LNCaP clone FGC (cell line): ENCODE data around the gene EXOC2.

Source experiments
- DNase-seq: peaks from one replicate; pipeline ENCODE4 v3.0.0-alpha.2; 2011; ENCODE audit warnings: low read depth
- H3K4me3 ChIP-seq: 2 replicates; pipeline ENCODE4 v1.5.1; 2011; ENCODE audit warnings: mild to moderate bottlenecking, low read depth, low read length, control low read depth
- CTCF ChIP-seq: IDR thresholded peaks from 2 replicates; pipeline ENCODE4 v1.5.1; 2012; ENCODE audit warnings: mild to moderate bottlenecking; ENCODE audit not compliant: control insufficient read depth, insufficient read depth; ENCODE audit errors: extremely low read depth

Gene EXOC2

DNA sequence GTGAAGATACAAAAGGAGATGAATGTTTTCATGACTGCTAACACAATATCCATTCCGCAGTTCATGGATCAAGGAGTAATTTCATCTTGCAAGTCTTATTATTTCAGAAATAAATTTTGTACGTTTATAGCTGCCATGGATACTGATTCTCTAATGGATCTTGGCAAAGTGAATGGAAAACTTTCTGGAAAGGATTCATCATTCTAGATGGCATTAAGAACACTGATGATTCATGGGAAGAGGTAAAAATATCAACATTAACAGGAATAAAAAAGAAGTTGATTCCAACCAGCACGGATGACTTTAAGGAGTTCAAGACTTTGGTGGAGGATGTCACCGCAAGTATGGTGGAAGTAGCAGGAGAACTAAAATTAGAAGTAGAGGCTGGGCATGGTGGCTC, 38.8 kb downstream of the EXOC2 start:
- DNase-seq, result no peak
- H3K4me3 ChIP-seq, result no peak overlapping the region
- no peak for TF ChIP-seq CTCF

DNA sequence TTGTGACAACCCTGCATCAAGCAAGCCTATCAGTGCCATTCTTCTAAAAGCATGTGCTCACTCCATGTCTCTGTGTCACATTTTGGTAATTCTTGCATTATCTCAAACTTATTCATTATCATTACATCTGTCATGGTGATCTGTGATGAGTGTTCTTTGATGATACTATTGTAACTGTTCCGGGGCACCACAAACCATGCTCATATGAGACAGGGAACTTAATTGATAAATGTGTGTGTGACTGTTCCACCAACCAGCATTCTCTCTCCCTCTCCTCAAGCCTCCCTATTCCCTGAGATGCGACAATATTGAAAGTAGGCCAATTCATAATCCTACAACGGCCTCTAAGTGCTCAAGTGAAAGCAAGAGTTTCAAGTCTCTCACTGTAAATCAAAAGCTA, 40.1 kb downstream of the EXOC2 start:
- H3K4me3 ChIP-seq, result no peak overlapping the region
- TF ChIP-seq CTCF, result no peak
- DNase-seq, result no peak

- no peak for DNase-seq
- no peak for TF ChIP-seq CTCF
- H3K4me3 ChIP-seq, result no peak overlapping the region
Measured at GRCh38 chr6:650098-650497, 42.8 kb downstream of the EXOC2 start.

- no peak overlapping the region for H3K4me3 ChIP-seq
- TF ChIP-seq CTCF, result no peak
- DNase-seq, result no peak
Measured at GRCh38 chr6:642805-643204, 50.1 kb downstream of the EXOC2 start.

DNA sequence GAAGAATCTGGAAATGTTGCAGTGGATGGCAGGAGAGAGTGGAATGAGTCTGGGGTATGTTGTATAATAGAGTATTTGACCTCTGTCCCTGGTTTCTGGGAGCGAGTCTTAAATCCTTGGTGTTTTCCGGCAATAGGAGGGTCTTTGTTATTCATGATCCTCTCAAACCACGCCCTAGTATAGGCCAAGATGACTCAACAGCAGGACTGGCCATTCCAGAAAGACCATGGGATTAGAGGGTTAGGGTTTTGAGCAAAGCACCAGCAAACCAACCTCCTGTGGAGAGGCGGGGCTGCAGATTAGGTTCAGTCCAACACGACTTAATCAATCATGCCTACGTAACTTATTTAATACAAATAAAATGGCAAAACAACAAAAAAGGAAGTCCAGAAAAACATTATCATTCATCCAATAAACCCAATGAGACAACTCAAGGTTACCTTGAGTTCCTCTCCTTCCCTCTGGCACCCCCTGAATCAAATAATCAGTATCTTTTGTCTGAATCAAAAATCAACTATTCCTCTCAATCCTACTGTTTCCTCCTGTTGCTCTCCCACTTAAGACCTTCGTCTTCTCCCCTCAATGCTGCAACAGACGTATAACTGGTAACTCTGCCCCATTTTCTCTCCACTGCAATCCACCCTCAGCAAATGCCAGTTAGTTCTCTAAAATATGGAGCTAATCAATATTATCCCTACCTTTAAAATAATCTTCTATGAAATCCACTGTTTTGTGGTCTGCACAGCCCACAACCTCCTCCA, 51.5 kb downstream of the EXOC2 start:
- no peak for TF ChIP-seq CTCF
- DNase-seq, result no peak

GRCh38 chr6:636488-636887, 56.5 kb downstream of the EXOC2 start:
- DNase-seq, result no peak
- TF ChIP-seq CTCF, result no peak
- H3K4me3 ChIP-seq, result no peak overlapping the region

More for the DNA sequence above, 51.5 kb downstream of the EXOC2 start:
- no peak overlapping the region for H3K4me3 ChIP-seq

DNA sequence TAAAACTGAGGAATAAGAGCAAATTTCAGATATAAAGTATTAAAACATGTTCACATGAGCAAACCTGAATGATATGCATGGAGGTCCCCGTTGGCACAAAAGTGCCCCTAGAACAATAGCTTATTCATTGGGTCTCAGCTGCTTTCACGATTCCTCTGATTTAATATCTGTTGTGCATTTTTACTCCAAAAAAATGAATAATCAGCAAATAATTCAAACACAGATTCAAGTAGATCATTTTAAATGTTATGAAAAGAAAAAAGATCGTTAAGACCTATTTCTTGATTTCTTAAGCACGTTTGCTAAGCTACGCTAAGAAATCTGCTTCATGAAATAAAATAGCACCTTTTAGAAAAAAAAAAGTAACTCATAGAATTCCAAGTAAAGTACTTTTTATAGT, 57.7 kb downstream of the EXOC2 start:
- no peak for TF ChIP-seq CTCF
- H3K4me3 ChIP-seq, result no peak overlapping the region
- DNase-seq, result no peak
